ENCODE results near the gene STX18. TPM values are rescaled to one million over a fixed set of nuclear protein-coding genes. Genes with fewer than 3 reads are reported as not detected.

Gene STX18
- total and polyA plus RNA-seq, 5 experiments from 2014 or later = 20.0 to 24.9 (median 21.5) TPM

- H3K27ac Mint-ChIP-seq = no peak overlapping the region
- no peak for DNase-seq
- H3K4me1 Mint-ChIP-seq = no peaks in the 10 kb centered on the region
- no peaks in the 10 kb centered on the region for H3K9me3 Mint-ChIP-seq
- no peaks in the 10 kb centered on the region for H3K27me3 Mint-ChIP-seq
- POLR2A ChIA-PET = no interaction called here
- H3K36me3 Mint-ChIP-seq = peaks cover 0 to 30% (median 0%) of the 10 kb centered on the region in 3 donors
- no peak for ATAC-seq
- H3K4me3 Mint-ChIP-seq = no peak overlapping the region
Observed at GRCh38 chr4:4439782-4440181, 102.1 kb downstream of the STX18 start.

GRCh38 chr4:4438891-4439290, 103.0 kb downstream of the STX18 start:
- POLR2A ChIA-PET = no interaction called here
- H3K4me3 Mint-ChIP-seq = no peak overlapping the region
- H3K9me3 Mint-ChIP-seq = no peaks in the 10 kb centered on the region
- H3K4me1 Mint-ChIP-seq = no peaks in the 10 kb centered on the region
- no peak for ATAC-seq
- peaks cover 0 to 31% (median 0%) of the 10 kb centered on the region in 3 donors for H3K36me3 Mint-ChIP-seq
- DNase-seq = no peak
- H3K27ac Mint-ChIP-seq = no peak overlapping the region
- no peaks in the 10 kb centered on the region for H3K27me3 Mint-ChIP-seq

GRCh38 chr4:4437798-4438470, 103.9 kb downstream of the STX18 start:
- Mint-ChIP-seq H3K9me3 (no peaks in the 10 kb centered on the region), H3K4me3 (no peak overlapping the region), H3K27ac (peak overlapping the region in 1 of 10 donors; percentile 27), H3K4me1 (peaks cover 0 to 2% (median 0%) of the 10 kb centered on the region in 4 donors), H3K36me3 (peaks cover 0 to 35% (median 0%) of the 10 kb centered on the region in 3 donors), H3K27me3 (no peaks in the 10 kb centered on the region)
- no peak for ATAC-seq
- POLR2A ChIA-PET = no interaction called here
- no peak for DNase-seq

GRCh38 chr4:4436244-4436823, 105.5 kb downstream of the STX18 start:
- Mint-ChIP-seq H3K36me3 (peaks cover 0 to 35% (median 0%) of the 10 kb centered on the region in 3 donors), H3K27ac (peak overlapping the region in 2 of 10 donors; percentile 29 to 83), H3K9me3 (no peaks in the 10 kb centered on the region), H3K27me3 (no peaks in the 10 kb centered on the region), H3K4me3 (no peak overlapping the region), H3K4me1 (peaks cover 0 to 5% (median under 1%) of the 10 kb centered on the region in 4 donors)
- DNase-seq = no peak
- no peak for ATAC-seq
- POLR2A ChIA-PET = no interaction called here

GRCh38 chr4:4433941-4434340, 107.9 kb downstream of the STX18 start:
- Mint-ChIP-seq H3K9me3 (no peaks in the 10 kb centered on the region), H3K4me3 (no peak overlapping the region), H3K36me3 (peaks cover 0 to 35% (median 0%) of the 10 kb centered on the region in 3 donors), H3K4me1 (peaks cover 0 to 14% (median 5%) of the 10 kb centered on the region in 4 donors), H3K27me3 (no peaks in the 10 kb centered on the region), H3K27ac (no peak overlapping the region)
- ATAC-seq (no peak), DNase-seq (no peak)
- POLR2A ChIA-PET = no interaction called here

- Mint-ChIP-seq H3K36me3 (peaks cover 0 to 28% (median 0%) of the 10 kb centered on the region in 3 donors), H3K9me3 (no peaks in the 10 kb centered on the region), H3K27me3 (no peaks in the 10 kb centered on the region), H3K4me1 (peaks cover 0 to 14% (median 5%) of the 10 kb centered on the region in 4 donors), H3K4me3 (no peak overlapping the region), H3K27ac (peak overlapping the region in 2 of 10 donors; percentile 22 to 38)
- POLR2A ChIA-PET = interaction anchor here (0.9 to 2.5 kb wide), 3 partner anchors 20 to 173 kb away, joined by 3 to 12 read pairs (median 3); no protein-coding TSS in a partner anchor
- DNase-seq = peak in 1 of 10 donors; percentile 48
- ATAC-seq = no peak
Observed at GRCh38 chr4:4432341-4433125, 109.3 kb downstream of the STX18 start.

- peak overlapping the region in 4 of 10 donors; percentile 11 to 68 (median 48) for H3K27ac Mint-ChIP-seq
- POLR2A ChIA-PET = interaction anchor here (0.6 to 2.5 kb wide), 2 partner anchors 43 to 171 kb away, joined by 3 to 12 read pairs; partner anchors contain the start of gene NSG1
- peaks cover 0 to 19% (median 0%) of the 10 kb centered on the region in 3 donors for H3K36me3 Mint-ChIP-seq
- no peak overlapping the region for H3K4me3 Mint-ChIP-seq
- no peaks in the 10 kb centered on the region for H3K27me3 Mint-ChIP-seq
- no peaks in the 10 kb centered on the region for H3K9me3 Mint-ChIP-seq
- peaks cover 0 to 18% (median 5%) of the 10 kb centered on the region in 4 donors for H3K4me1 Mint-ChIP-seq
- peak; percentile 34 to 79 (median 54) for DNase-seq
- peak; percentile 99 to 100 for ATAC-seq
Observed at GRCh38 chr4:4430492-4431195, 111.2 kb downstream of the STX18 start.

- DNase-seq (peak in 1 of 10 donors; percentile 24), ATAC-seq (no peak)
- Mint-ChIP-seq H3K27me3 (no peaks in the 10 kb centered on the region), H3K27ac (no peak overlapping the region), H3K36me3 (peaks cover 0 to 10% (median 0%) of the 10 kb centered on the region in 3 donors), H3K4me3 (no peak overlapping the region), H3K4me1 (peaks cover 0 to 18% (median 5%) of the 10 kb centered on the region in 4 donors), H3K9me3 (no peaks in the 10 kb centered on the region)
- POLR2A ChIA-PET = interaction anchor here (0.6 to 1.6 kb wide), 2 partner anchors 70 to 169 kb away, joined by 3 read pairs; no protein-coding TSS in a partner anchor
Observed at GRCh38 chr4:4428966-4429875, 112.6 kb downstream of the STX18 start.

GRCh38 chr4:4427886-4428285, 114.0 kb downstream of the STX18 start:
- peaks cover 0 to 18% (median 5%) of the 10 kb centered on the region in 4 donors for H3K4me1 Mint-ChIP-seq
- POLR2A ChIA-PET = no interaction called here
- no peaks in the 10 kb centered on the region for H3K9me3 Mint-ChIP-seq
- H3K27me3 Mint-ChIP-seq = no peaks in the 10 kb centered on the region
- ATAC-seq = no peak
- peak in 1 of 10 donors; percentile 27 for DNase-seq
- no peak overlapping the region for H3K4me3 Mint-ChIP-seq
- H3K27ac Mint-ChIP-seq = no peak overlapping the region
- H3K36me3 Mint-ChIP-seq = peaks cover 0 to 14% (median 0%) of the 10 kb centered on the region in 3 donors

GRCh38 chr4:4427121-4427870, 114.6 kb downstream of the STX18 start:
- POLR2A ChIA-PET = interaction anchor here (0.6 to 1.9 kb wide), 2 partner anchors 44 to 179 kb away, joined by 3 to 7 read pairs; partner anchors contain the start of gene TMEM128
- peak overlapping the region in 2 of 10 donors; percentile 19 to 76 for H3K27ac Mint-ChIP-seq
- DNase-seq (peak in 1 of 10 donors; percentile 32), ATAC-seq (no peak)
- no peaks in the 10 kb centered on the region for H3K9me3 Mint-ChIP-seq
- peaks cover 0 to 18% (median 3%) of the 10 kb centered on the region in 3 donors for H3K36me3 Mint-ChIP-seq
- H3K4me1 Mint-ChIP-seq = peaks cover 0 to 18% (median 5%) of the 10 kb centered on the region in 4 donors
- no peak overlapping the region for H3K4me3 Mint-ChIP-seq
- no peaks in the 10 kb centered on the region for H3K27me3 Mint-ChIP-seq

All from naive thymus-derived CD8-positive, alpha-beta T cell (primary cell).